Stimulated activated CD4-positive, alpha-beta T cell treated with anti-CD3 and anti-CD28 coated beads, Interleukin-15, amount 100 ng/mL, for 48 hours (primary cell): Measurements from ENCODE around the gene TXNDC11.
"Not testable (repeated sequence)": the region's sequence is repeated elsewhere in the genome, so short reads cannot be mapped to it uniquely, and the experiment has no call there.

ENCODE experiments used
- DNase-seq, 2 donors: peaks; one replicate each; pipeline ENCODE4 v3.0.0-alpha.2; 2020; ENCODE audit warnings: low read depth in 2 of 2

Gene TXNDC11

GRCh38 chr16:11742536-11743307 is at the start of gene TXNDC11:
Gene TXNDC11 (minus strand): TSS chr16:11742857. CDS start chr16:11742730, 127 bp downstream.
- DNase-seq, result peak; percentile 97 to 99

- DNase-seq, result no peak
Measured at GRCh38 chr16:11791144-11791828, 48.6 kb upstream of the TXNDC11 start.

GRCh38 chr16:11788914-11789313 is 46.3 kb upstream of the TXNDC11 start:
- no peak for DNase-seq

GRCh38 chr16:11784980-11785599 is 42.4 kb upstream of the TXNDC11 start:
- DNase-seq, result not testable (repeated sequence)

GRCh38 chr16:11784381-11784780 is 41.7 kb upstream of the TXNDC11 start:
- not testable (repeated sequence) for DNase-seq

- DNase-seq, result no peak
Measured at GRCh38 chr16:11784038-11784369, 41.3 kb upstream of the TXNDC11 start.

GRCh38 chr16:11783319-11784037 is 40.8 kb upstream of the TXNDC11 start:
- DNase-seq, result no peak

- DNase-seq, result no peak
Measured at GRCh38 chr16:11781773-11782172, 39.1 kb upstream of the TXNDC11 start.

- DNase-seq, result no peak
Measured at GRCh38 chr16:11780991-11781680, 38.5 kb upstream of the TXNDC11 start.

GRCh38 chr16:11779074-11779473 is 36.4 kb upstream of the TXNDC11 start:
- DNase-seq, result no peak

- no peak for DNase-seq
Measured at GRCh38 chr16:11774065-11774626, 31.5 kb upstream of the TXNDC11 start.

GRCh38 chr16:11768849-11769248 is 26.2 kb upstream of the TXNDC11 start:
- no peak for DNase-seq

GRCh38 chr16:11762431-11762830 is 19.8 kb upstream of the TXNDC11 start:
- DNase-seq, result no peak

- no peak for DNase-seq
Measured at GRCh38 chr16:11759997-11760396, 17.3 kb upstream of the TXNDC11 start.

- DNase-seq, result no peak
Measured at GRCh38 chr16:11759163-11759834, 16.6 kb upstream of the TXNDC11 start.

GRCh38 chr16:11757671-11758545 is 15.3 kb upstream of the TXNDC11 start:
- DNase-seq, result no peak

- no peak for DNase-seq
Measured at GRCh38 chr16:11756248-11756647, 13.6 kb upstream of the TXNDC11 start.

- no peak for DNase-seq
Measured at GRCh38 chr16:11755022-11755760, 12.5 kb upstream of the TXNDC11 start.

- DNase-seq, result no peak
Measured at GRCh38 chr16:11752856-11753255, 10.2 kb upstream of the TXNDC11 start.
